Measurements from ENCODE around the gene SPRY4. TPM values are rescaled to one million over a fixed set of nuclear protein-coding genes. Genes with fewer than 3 reads are reported as not detected.

SPRY4 gene
- polyA plus RNA-seq, 2 of the 4 experiments (the other 2 are of a cell fraction): 3.4 to 5.7 TPM

DNA sequence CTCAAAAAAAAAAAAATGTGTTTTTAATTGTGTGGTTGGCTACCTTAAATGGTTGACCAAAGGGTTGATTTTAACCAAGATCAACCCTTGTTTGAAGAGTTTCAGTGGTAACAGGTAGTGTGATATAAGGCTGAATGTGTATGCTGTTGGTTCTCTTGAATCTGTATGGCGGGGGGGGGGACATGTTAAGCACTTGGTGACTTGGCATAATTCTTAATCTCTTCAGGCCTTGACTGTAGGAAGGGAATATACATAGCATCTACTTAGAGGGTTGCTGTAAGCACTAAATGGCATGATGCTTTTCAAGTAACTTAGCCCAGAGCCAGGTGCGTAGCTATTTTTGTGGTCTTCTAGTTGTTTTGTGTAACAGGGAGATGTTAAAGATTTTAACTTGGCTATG, 5.6 kb upstream of the SPRY4 start:
- no peak for TF ChIP-seq SREBF2 (IDR thresholded peaks at IDR 0.05)
- no peak for TF ChIP-seq E2F6 (IDR thresholded peaks at IDR 0.05; ENCODE audit: borderline replicate concordance, low read depth)
- TF ChIP-seq REST (IDR thresholded peaks at IDR 0.05): no peak
- no peak for TF ChIP-seq ESRRA (IDR thresholded peaks at IDR 0.05; ENCODE audit: borderline replicate concordance, low read length)
- TF ChIP-seq, protein P1, sequence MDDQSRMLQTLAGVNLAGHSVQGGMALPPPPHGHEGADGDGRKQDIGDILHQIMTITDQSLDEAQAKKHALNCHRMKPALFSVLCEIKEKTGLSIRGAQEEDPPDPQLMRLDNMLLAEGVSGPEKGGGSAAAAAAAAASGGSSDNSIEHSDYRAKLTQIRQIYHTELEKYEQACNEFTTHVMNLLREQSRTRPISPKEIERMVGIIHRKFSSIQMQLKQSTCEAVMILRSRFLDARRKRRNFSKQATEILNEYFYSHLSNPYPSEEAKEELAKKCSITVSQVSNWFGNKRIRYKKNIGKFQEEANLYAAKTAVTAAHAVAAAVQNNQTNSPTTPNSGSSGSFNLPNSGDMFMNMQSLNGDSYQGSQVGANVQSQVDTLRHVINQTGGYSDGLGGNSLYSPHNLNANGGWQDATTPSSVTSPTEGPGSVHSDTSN (IDR thresholded peaks at IDR 0.05): no peak
- no peak for TF ChIP-seq FOSB (CRISPR knock-in tag; IDR thresholded peaks at IDR 0.05)
- TF ChIP-seq CTCF (IDR thresholded peaks at IDR 0.05): no peak
- TF ChIP-seq USF2 (IDR thresholded peaks at IDR 0.05): no peak
- TF ChIP-seq ZNF302 (CRISPR knock-in tag; IDR thresholded peaks at IDR 0.05): no peak
- no peak for TF ChIP-seq HOXB13 (CRISPR knock-in tag; IDR thresholded peaks at IDR 0.05; ENCODE audit: low read depth)
- TF ChIP-seq, protein P2, sequence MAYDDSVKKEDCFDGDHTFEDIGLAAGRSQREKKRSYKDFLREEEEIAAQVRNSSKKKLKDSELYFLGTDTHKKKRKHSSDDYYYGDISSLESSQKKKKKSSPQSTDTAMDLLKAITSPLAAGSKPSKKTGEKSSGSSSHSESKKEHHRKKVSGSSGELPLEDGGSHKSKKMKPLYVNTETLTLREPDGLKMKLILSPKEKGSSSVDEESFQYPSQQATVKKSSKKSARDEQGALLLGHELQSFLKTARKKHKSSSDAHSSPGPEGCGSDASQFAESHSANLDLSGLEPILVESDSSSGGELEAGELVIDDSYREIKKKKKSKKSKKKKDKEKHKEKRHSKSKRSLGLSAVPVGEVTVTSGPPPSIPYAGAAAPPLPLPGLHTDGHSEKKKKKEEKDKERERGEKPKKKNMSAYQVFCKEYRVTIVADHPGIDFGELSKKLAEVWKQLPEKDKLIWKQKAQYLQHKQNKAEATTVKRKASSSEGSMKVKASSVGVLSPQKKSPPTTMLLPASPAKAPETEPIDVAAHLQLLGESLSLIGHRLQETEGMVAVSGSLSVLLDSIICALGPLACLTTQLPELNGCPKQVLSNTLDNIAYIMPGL (CRISPR knock-in tag; IDR thresholded peaks at IDR 0.05; ENCODE audit: borderline replicate concordance): no peak
- TF ChIP-seq MAFK (IDR thresholded peaks at IDR 0.05; ENCODE audit: partially characterized antibody): no peak
- no peak for TF ChIP-seq KDM5A (IDR thresholded peaks at IDR 0.05)
- H3K4me2 ChIP-seq: no peak overlapping the region
- FAIRE-seq: no peak
- peaks cover 15% of the 10 kb centered on the region for H3K4me1 ChIP-seq
- ATAC-seq: no peak
- DNase-seq (ENCODE audit: low read depth in 1 of 2, low spot score in 1 of 2): no peak
- ChIA-PET POLR2A (no interaction called here), CTCF (no interaction called here)
- 48% methylated on average over 2 of the region's 2 CpGs for whole genome bisulfite sequencing (ENCODE audit: missing lambda C conversion rate)
- H3K9me3 ChIP-seq: no peaks in the 10 kb centered on the region
- H3K27ac ChIP-seq: no peak overlapping the region
- H3K4me3 ChIP-seq: no peak overlapping the region

DNA sequence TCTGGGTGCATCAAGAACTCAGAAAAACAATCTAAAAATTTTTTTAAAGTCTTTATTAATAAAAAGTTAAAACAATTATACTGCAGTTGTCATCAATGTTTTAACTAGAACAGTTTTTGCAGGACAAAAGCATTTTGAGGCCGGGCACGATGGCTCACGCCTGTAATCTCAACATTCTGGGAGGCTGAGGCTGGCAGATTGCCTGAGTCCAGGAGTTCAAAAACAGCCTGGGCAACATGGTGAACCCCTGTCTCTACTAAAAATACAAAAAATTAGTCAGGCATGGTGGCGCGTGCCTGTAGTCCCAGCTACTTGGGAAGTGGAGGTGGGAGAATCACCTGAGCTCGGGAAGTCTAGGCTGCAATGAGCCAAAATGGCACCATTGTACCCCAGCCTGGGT, 5.2 kb upstream of the SPRY4 start:
- no peak for TF ChIP-seq KDM1A (IDR thresholded peaks at IDR 0.05; ENCODE audit: low read depth)
- TF ChIP-seq ZNF302 (CRISPR knock-in tag; IDR thresholded peaks at IDR 0.05): no peak
- TF ChIP-seq NR3C1 (IDR thresholded peaks at IDR 0.05): no peak
- no peak for TF ChIP-seq REST (IDR thresholded peaks at IDR 0.05)
- no peak for TF ChIP-seq FOSB (CRISPR knock-in tag; IDR thresholded peaks at IDR 0.05)
- TF ChIP-seq E2F6 (IDR thresholded peaks at IDR 0.05; ENCODE audit: borderline replicate concordance, low read depth): no peak
- TF ChIP-seq MYC (IDR thresholded peaks at IDR 0.05; ENCODE audit: borderline replicate concordance, low read length): no peak
- TF ChIP-seq MAZ (IDR thresholded peaks at IDR 0.05; ENCODE audit: borderline replicate concordance, low read depth, low read length): no peak
- POLR2A ChIA-PET: no interaction called here
- no peaks in the 10 kb centered on the region for H3K9me3 ChIP-seq
- no peak overlapping the region for H3K4me3 ChIP-seq
- H3K4me1 ChIP-seq: peaks cover 15% of the 10 kb centered on the region
- ATAC-seq (no peak), DNase-seq (ENCODE audit: low read depth in 1 of 2, low spot score in 1 of 2) (no peak), FAIRE-seq (no peak)
- no peak overlapping the region for H3K27ac ChIP-seq
- H3K4me2 ChIP-seq: no peak overlapping the region
- CTCF ChIA-PET: interaction anchor here (1.2 to 1.3 kb wide), 2 partner anchors 178 to 219 kb away, joined by 3 to 4 read pairs; no protein-coding TSS in a partner anchor
- WGBS (ENCODE audit: missing lambda C conversion rate): 88% methylated on average over 6 of the region's 6 CpGs

Measured in A549 (cell line).